Osteocyte (in vitro differentiated cells): Measurements from ENCODE around the gene IRS2. TPM values are rescaled to one million over a fixed set of nuclear protein-coding genes. Genes with fewer than 3 reads are reported as not detected.

Experiments
- DNase-seq: peaks from one replicate; pipeline ENCODE4 v3.0.0; 2021; ENCODE audit warnings: mixed read lengths; ENCODE audit not compliant: unreplicated experiment; ENCODE audit errors: extremely low spot score
- H3K27ac Mint-ChIP-seq: one replicate; pipeline ENCODE4 v1.8.0; 2021; ENCODE audit warnings: mild to moderate bottlenecking, mixed read lengths; ENCODE audit not compliant: unreplicated experiment
- H3K27me3 Mint-ChIP-seq: one replicate; pipeline ENCODE4 v1.8.0; 2021; ENCODE audit warnings: mixed read lengths; ENCODE audit not compliant: unreplicated experiment
- H3K36me3 Mint-ChIP-seq: one replicate; pipeline ENCODE4 v1.8.0; 2021; ENCODE audit warnings: mixed read lengths; ENCODE audit not compliant: unreplicated experiment
- H3K4me1 Mint-ChIP-seq: one replicate; pipeline ENCODE4 v1.8.0; 2021; ENCODE audit warnings: mixed read lengths; ENCODE audit not compliant: unreplicated experiment
- H3K4me3 Mint-ChIP-seq: one replicate; pipeline ENCODE4 v1.8.0; 2021; ENCODE audit warnings: mild to moderate bottlenecking, moderate library complexity, mixed read lengths; ENCODE audit not compliant: unreplicated experiment
- H3K9me3 Mint-ChIP-seq: one replicate; pipeline ENCODE4 v1.8.0; 2021; ENCODE audit warnings: mixed read lengths; ENCODE audit not compliant: unreplicated experiment
- total RNA-seq: library from RNA; stranded (reverse); gene quantifications from 2 replicates; pipeline ENCODE4 v1.2.1, GENCODE V29; 2021
- TF ChIP-seq, protein P1 (sequence below): fragments of 200-600 bp; sonication (generic); IDR thresholded peaks from 2 replicates; pipeline ENCODE4 v1.5.0; 2021; ENCODE audit warnings: antibody characterized with exemption, mild to moderate bottlenecking, moderate library complexity

Gene IRS2
- total RNA-seq, 1 donor from 2014 or later: 52.3 TPM

DNA sequence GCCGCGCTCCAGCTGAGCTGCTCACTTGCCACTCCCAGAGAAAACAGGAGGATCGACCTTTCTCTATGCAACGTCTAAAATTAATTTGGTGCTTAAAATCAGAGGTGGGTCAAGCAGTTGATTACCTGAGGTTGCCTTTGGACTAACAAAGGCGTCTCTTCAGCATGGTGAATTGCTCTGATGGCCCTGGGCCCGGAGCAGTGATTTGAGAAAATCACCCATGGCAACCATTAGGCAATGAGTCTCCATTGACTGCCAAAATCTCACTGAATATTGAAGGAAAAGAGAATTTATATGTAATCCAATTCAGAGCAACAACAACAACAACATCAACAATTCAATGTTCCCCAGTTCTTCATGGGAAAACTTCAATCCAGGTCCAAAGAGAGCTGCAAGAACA is 61.8 kb downstream of the IRS2 start:
- H3K27me3 Mint-ChIP-seq: no peaks in the 10 kb centered on the region
- DNase-seq: no peak
- no peak overlapping the region for H3K4me3 Mint-ChIP-seq
- H3K36me3 Mint-ChIP-seq: no peaks in the 10 kb centered on the region
- TF ChIP-seq, protein P1, sequence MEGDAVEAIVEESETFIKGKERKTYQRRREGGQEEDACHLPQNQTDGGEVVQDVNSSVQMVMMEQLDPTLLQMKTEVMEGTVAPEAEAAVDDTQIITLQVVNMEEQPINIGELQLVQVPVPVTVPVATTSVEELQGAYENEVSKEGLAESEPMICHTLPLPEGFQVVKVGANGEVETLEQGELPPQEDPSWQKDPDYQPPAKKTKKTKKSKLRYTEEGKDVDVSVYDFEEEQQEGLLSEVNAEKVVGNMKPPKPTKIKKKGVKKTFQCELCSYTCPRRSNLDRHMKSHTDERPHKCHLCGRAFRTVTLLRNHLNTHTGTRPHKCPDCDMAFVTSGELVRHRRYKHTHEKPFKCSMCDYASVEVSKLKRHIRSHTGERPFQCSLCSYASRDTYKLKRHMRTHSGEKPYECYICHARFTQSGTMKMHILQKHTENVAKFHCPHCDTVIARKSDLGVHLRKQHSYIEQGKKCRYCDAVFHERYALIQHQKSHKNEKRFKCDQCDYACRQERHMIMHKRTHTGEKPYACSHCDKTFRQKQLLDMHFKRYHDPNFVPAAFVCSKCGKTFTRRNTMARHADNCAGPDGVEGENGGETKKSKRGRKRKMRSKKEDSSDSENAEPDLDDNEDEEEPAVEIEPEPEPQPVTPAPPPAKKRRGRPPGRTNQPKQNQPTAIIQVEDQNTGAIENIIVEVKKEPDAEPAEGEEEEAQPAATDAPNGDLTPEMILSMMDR: no peak
- H3K27ac Mint-ChIP-seq: no peak overlapping the region
- no peaks in the 10 kb centered on the region for H3K9me3 Mint-ChIP-seq
- H3K4me1 Mint-ChIP-seq: peaks cover 17% of the 10 kb centered on the region

DNA sequence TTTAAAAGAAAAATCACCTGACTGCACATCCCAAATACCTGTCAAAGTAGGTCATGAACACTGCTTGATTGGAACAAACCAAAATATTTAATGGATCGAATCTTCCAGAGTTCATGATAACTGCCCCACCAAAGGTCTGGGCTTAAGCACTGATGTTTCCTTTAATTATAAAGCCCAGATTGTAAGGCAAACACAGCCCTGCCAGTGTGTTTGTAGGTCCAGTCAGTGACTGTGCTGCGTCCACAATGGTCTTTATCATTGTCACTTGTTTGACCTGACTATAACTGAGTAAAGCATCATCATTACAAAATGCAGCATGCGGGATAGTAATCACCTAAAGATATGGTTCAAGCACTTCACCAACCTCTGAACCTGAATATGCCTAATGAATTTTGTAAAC is 63.3 kb downstream of the IRS2 start:
- H3K27me3 Mint-ChIP-seq: no peaks in the 10 kb centered on the region
- H3K4me1 Mint-ChIP-seq: peaks cover 3% of the 10 kb centered on the region
- H3K27ac Mint-ChIP-seq: no peak overlapping the region
- no peak for DNase-seq
- no peaks in the 10 kb centered on the region for H3K36me3 Mint-ChIP-seq
- TF ChIP-seq, protein P1: no peak
- H3K4me3 Mint-ChIP-seq: no peak overlapping the region
- no peaks in the 10 kb centered on the region for H3K9me3 Mint-ChIP-seq

DNA sequence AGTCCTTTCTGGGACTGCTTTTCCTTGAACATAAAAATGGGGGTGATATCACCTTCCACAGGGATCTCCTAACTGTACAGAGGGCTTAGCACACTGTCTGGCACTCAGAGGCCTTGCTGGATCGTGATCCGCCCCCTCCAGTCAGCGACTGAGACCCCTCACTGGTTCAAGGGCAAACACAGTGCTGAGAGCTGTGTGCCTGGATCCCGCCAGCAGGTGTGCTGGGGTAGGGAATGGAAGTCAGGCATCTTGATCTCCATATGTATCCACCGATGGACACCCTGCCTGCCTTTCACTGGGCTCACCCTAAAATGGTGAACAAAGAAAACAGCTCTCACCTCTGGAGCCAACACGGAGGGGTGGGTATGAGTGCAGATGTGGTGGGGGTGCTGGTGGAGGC is 64.3 kb downstream of the IRS2 start:
- no peaks in the 10 kb centered on the region for H3K9me3 Mint-ChIP-seq
- DNase-seq: no peak
- no peak overlapping the region for H3K27ac Mint-ChIP-seq
- H3K4me1 Mint-ChIP-seq: peaks cover 2% of the 10 kb centered on the region
- no peaks in the 10 kb centered on the region for H3K27me3 Mint-ChIP-seq
- no peak overlapping the region for H3K4me3 Mint-ChIP-seq
- TF ChIP-seq, protein P1: no peak
- H3K36me3 Mint-ChIP-seq: no peaks in the 10 kb centered on the region

DNA sequence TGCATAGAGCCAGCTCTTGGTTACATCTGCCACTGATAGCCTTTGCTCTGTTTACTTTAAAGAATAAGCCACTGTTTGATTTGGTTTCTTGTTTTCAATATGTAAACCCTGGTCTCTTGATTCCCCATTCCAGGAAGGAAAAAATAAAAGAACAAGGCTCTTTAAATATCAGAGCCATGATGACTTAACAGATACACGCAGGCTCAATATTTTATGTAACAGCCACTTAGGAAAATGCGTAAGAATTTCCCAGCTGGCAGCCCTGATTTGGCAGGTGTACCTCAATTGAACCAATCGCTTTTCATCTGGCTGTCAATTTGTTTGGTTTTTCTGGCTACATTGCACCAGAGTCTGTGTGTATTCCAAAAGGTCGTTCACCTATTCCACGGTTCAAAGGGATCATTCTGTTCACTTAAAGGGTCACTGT is 65.6 kb downstream of the IRS2 start:
- no peaks in the 10 kb centered on the region for H3K27me3 Mint-ChIP-seq
- H3K36me3 Mint-ChIP-seq: no peaks in the 10 kb centered on the region
- no peaks in the 10 kb centered on the region for H3K9me3 Mint-ChIP-seq
- DNase-seq: no peak
- TF ChIP-seq, protein P1: no peak
- peaks cover 2% of the 10 kb centered on the region for H3K4me1 Mint-ChIP-seq
- H3K27ac Mint-ChIP-seq: no peak overlapping the region
- H3K4me3 Mint-ChIP-seq: no peak overlapping the region

DNA sequence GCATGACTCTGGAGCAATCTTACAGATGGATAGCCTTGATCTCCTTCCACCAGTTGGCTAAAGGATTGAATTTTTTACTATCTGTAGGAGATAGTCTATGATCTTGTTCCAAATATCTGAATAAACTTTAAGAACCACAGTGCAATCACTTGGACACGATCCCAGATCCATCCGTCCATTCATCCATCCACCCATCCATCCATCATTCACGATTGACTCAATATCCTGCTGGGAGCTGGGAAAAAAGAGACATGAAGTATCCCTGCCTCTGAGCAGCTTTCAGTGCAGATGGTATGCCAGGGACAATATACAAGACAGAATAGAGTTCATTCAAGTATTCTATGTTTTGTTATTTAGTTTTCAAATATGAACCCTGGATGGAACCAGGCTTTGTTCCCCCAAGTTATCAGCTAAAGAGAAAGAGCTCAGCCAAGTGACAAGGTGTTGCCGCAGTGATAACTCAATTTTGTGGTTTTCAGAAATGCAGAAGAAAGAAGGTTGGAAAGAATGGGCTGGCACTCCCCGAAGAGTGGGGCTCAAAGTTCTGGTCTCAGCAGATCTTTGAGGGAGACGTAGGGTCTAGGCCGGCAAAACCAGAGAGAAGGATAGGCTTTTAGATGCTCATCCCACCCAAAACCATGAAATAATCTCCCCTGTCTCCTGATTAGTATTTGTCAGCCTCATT is 66.3 kb downstream of the IRS2 start:
- H3K4me1 Mint-ChIP-seq: peaks cover 2% of the 10 kb centered on the region
- H3K27me3 Mint-ChIP-seq: no peaks in the 10 kb centered on the region
- no peak for DNase-seq
- TF ChIP-seq, protein P1: no peak
- no peak overlapping the region for H3K27ac Mint-ChIP-seq
- no peaks in the 10 kb centered on the region for H3K36me3 Mint-ChIP-seq
- H3K4me3 Mint-ChIP-seq: no peak overlapping the region
- H3K9me3 Mint-ChIP-seq: no peaks in the 10 kb centered on the region
